ENCODE measurements around the gene ZNF350. TPM values are rescaled to one million over a fixed set of nuclear protein-coding genes. Genes with fewer than 3 reads are reported as not detected.

The ZNF350 gene
- polyA plus RNA-seq, 1 of the 3 experiments (the other 2 are of a cell fraction), result 3.4 TPM

DNA sequence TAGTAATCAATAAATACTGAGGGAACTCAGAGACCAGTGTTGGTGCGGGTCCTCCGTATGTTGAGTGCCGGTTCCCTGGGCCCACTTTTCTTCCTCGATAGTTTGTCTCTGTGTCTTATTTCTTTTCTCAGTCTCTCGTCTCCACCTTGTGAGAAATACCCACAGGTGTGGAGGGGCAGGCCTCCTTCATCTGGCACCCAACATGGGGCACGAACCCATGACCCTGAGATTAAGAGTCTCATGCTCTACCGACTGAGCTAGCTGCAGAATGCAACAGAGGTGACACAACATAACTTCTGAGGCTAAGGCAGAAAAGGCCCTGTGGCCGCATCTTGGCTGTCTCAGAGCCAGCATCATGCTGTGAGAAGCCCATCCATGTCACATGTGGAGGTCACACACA lies 64.7 kb downstream of the ZNF350 start:
- Histone ChIP-seq H3K36me3 (replicated peaks in 1 of 2; ENCODE audit: control insufficient read depth in 1 of 2, insufficient read depth in 2 of 2, low read length in 1 of 2) (no peaks in the 10 kb centered on the region), H3K4me2 (no peak overlapping the region), H3F3A (replicated peaks; ENCODE audit: insufficient read depth) (no peaks in the 10 kb centered on the region), H3K27ac (ENCODE audit: low read depth in 2 of 2, low read length in 1 of 2) (no peak overlapping the region), H3K4me1 (ENCODE audit: control insufficient read depth in 1 of 2, insufficient read depth in 2 of 2, low read depth in 1 of 2, low read length in 1 of 2) (no peaks in the 10 kb centered on the region), H3K79me2 (ENCODE audit: insufficient read depth) (no peaks in the 10 kb centered on the region), H2AFZ (ENCODE audit: low read depth) (no peak overlapping the region), H3K27me3 (ENCODE audit: insufficient read depth) (no peaks in the 10 kb centered on the region), H3K9me3 (peaks cover 29% of the 10 kb centered on the region; the same call in 1 of the 2 replicates), H3K4me3 (ENCODE audit: low read depth in 2 of 2, low read length in 1 of 2) (no peak overlapping the region), H3K9ac (no peak overlapping the region), H3K9me2 (no peaks in the 10 kb centered on the region), H4K20me1 (ENCODE audit: insufficient read depth) (no peaks in the 10 kb centered on the region)
- ChIA-PET POLR2A (no interaction called here), CTCF (no interaction called here)
- no peak for DNase-seq
- TF ChIP-seq, protein P1, sequence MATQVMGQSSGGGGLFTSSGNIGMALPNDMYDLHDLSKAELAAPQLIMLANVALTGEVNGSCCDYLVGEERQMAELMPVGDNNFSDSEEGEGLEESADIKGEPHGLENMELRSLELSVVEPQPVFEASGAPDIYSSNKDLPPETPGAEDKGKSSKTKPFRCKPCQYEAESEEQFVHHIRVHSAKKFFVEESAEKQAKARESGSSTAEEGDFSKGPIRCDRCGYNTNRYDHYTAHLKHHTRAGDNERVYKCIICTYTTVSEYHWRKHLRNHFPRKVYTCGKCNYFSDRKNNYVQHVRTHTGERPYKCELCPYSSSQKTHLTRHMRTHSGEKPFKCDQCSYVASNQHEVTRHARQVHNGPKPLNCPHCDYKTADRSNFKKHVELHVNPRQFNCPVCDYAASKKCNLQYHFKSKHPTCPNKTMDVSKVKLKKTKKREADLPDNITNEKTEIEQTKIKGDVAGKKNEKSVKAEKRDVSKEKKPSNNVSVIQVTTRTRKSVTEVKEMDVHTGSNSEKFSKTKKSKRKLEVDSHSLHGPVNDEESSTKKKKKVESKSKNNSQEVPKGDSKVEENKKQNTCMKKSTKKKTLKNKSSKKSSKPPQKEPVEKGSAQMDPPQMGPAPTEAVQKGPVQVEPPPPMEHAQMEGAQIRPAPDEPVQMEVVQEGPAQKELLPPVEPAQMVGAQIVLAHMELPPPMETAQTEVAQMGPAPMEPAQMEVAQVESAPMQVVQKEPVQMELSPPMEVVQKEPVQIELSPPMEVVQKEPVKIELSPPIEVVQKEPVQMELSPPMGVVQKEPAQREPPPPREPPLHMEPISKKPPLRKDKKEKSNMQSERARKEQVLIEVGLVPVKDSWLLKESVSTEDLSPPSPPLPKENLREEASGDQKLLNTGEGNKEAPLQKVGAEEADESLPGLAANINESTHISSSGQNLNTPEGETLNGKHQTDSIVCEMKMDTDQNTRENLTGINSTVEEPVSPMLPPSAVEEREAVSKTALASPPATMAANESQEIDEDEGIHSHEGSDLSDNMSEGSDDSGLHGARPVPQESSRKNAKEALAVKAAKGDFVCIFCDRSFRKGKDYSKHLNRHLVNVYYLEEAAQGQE (IDR thresholded peaks at IDR 0.05; ENCODE audit: low read depth, low read length), result no peak
- TF ChIP-seq EZH2phosphoT487 (IDR thresholded peaks at IDR 0.05; ENCODE audit: borderline replicate concordance, low read depth) (no peak), GABPA (IDR thresholded peaks at IDR 0.05; ENCODE audit: low read depth) (no peak), RCOR1 (IDR thresholded peaks at IDR 0.05; ENCODE audit: low read length) (no peak), NRF1 (IDR thresholded peaks at IDR 0.05; ENCODE audit: low read depth, low read length) (no peak), MXI1 (IDR thresholded peaks at IDR 0.05; ENCODE audit: low read depth, low read length) (no peak), FOXJ3 (CRISPR knock-in tag; IDR thresholded peaks at IDR 0.05) (no peak), NFIC (IDR thresholded peaks at IDR 0.05; ENCODE audit: borderline replicate concordance) (no peak), MAX (IDR thresholded peaks at IDR 0.05; ENCODE audit: low read depth) (no peak), CHD2 (IDR thresholded peaks at IDR 0.05; ENCODE audit: low read length, partially characterized antibody) (no peak), SIN3A (IDR thresholded peaks at IDR 0.05; ENCODE audit: borderline replicate concordance, low read depth, low read length) (no peak), EP300 (IDR thresholded peaks at IDR 0.05; ENCODE audit: borderline replicate concordance in 1 of 2, low read depth in 1 of 2, low read length in 1 of 2) (no peak), TCF12 (IDR thresholded peaks at IDR 0.05) (no peak)
- TF ChIP-seq, protein P2, sequence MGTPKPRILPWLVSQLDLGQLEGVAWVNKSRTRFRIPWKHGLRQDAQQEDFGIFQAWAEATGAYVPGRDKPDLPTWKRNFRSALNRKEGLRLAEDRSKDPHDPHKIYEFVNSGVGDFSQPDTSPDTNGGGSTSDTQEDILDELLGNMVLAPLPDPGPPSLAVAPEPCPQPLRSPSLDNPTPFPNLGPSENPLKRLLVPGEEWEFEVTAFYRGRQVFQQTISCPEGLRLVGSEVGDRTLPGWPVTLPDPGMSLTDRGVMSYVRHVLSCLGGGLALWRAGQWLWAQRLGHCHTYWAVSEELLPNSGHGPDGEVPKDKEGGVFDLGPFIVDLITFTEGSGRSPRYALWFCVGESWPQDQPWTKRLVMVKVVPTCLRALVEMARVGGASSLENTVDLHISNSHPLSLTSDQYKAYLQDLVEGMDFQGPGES (IDR thresholded peaks at IDR 0.05; ENCODE audit: low read depth, low read length), result no peak
- WGBS (ENCODE audit: low lambda C conversion rate), result 32% methylated on average over 8 of the region's 8 CpGs
